Neural crest cell (in vitro differentiated cells): Measurements from ENCODE around the gene TRAPPC6A. TPM values are rescaled to one million over a fixed set of nuclear protein-coding genes. Genes with fewer than 3 reads are reported as not detected.

ENCODE experiments used
- DNase-seq: peaks from one replicate; pipeline ENCODE4 v3.0.0; 2021; ENCODE audit warnings: low read depth, mixed read lengths, low spot score
- H3K27ac Mint-ChIP-seq: one replicate; pipeline ENCODE4 v1.8.0; 2021; ENCODE audit warnings: mild to moderate bottlenecking, mixed read lengths; ENCODE audit not compliant: unreplicated experiment
- H3K27me3 Mint-ChIP-seq: 2 replicates; pipeline ENCODE4 v1.8.0; 2021; ENCODE audit warnings: low read depth, mild to moderate bottlenecking, mixed read lengths
- H3K36me3 Mint-ChIP-seq: 2 replicates; pipeline ENCODE4 v1.8.0; 2021; ENCODE audit warnings: low read depth, mild to moderate bottlenecking, mixed read lengths
- H3K4me1 Mint-ChIP-seq: 2 replicates; pipeline ENCODE4 v1.8.0; 2021; ENCODE audit warnings: mixed read lengths
- H3K4me3 Mint-ChIP-seq: one replicate; pipeline ENCODE4 v1.8.0; 2021; ENCODE audit warnings: mild to moderate bottlenecking, mixed read lengths
- H3K9me3 Mint-ChIP-seq: 2 replicates; pipeline ENCODE4 v1.8.0; 2021; ENCODE audit warnings: mixed read lengths
- CTCF ChIP-seq: fragments of 200-600 bp; sonication (generic); conservative IDR thresholded peaks from 2 replicates; pipeline ENCODE4 v1.5.0; 2021; ENCODE audit warnings: antibody characterized with exemption, mild to moderate bottlenecking
- total RNA-seq: library from RNA; stranded (reverse); gene quantifications from 2 replicates; pipeline ENCODE4 v1.2.1, GENCODE V29; 2021

Gene TRAPPC6A
- total RNA-seq, 1 donor from 2014 or later, result 25.1 TPM

GRCh38 chr19:45218426-45218825, 40.4 kb upstream of the TRAPPC6A start:
- H3K4me3 Mint-ChIP-seq, result no peak overlapping the region
- peaks cover 91% of the 10 kb centered on the region for H3K27me3 Mint-ChIP-seq
- no peak overlapping the region for H3K27ac Mint-ChIP-seq

GRCh38 chr19:45217957-45218334, 39.9 kb upstream of the TRAPPC6A start:
- Mint-ChIP-seq H3K4me3 (no peak overlapping the region), H3K9me3 (no peaks in the 10 kb centered on the region), H3K4me1 (peaks cover 8% of the 10 kb centered on the region), H3K36me3 (no peaks in the 10 kb centered on the region), H3K27ac (no peak overlapping the region), H3K27me3 (peaks cover 91% of the 10 kb centered on the region)
- no peak for DNase-seq
- no peak for TF ChIP-seq CTCF

More at GRCh38 chr19:45218426-45218825, 40.4 kb upstream of the TRAPPC6A start:
- no peak for TF ChIP-seq CTCF
- no peaks in the 10 kb centered on the region for H3K36me3 Mint-ChIP-seq
- H3K4me1 Mint-ChIP-seq, result peaks cover 8% of the 10 kb centered on the region
- H3K9me3 Mint-ChIP-seq, result no peaks in the 10 kb centered on the region
- DNase-seq, result no peak

GRCh38 chr19:45217193-45217956, 39.3 kb upstream of the TRAPPC6A start:
- H3K4me3 Mint-ChIP-seq, result no peak overlapping the region
- H3K4me1 Mint-ChIP-seq, result peaks cover 8% of the 10 kb centered on the region
- no peak for TF ChIP-seq CTCF
- no peak for DNase-seq
- H3K9me3 Mint-ChIP-seq, result no peaks in the 10 kb centered on the region
- peaks cover 89% of the 10 kb centered on the region for H3K27me3 Mint-ChIP-seq
- no peaks in the 10 kb centered on the region for H3K36me3 Mint-ChIP-seq
- H3K27ac Mint-ChIP-seq, result no peak overlapping the region

GRCh38 chr19:45216667-45217066, 38.6 kb upstream of the TRAPPC6A start:
- H3K9me3 Mint-ChIP-seq, result no peaks in the 10 kb centered on the region
- peaks cover 82% of the 10 kb centered on the region for H3K27me3 Mint-ChIP-seq
- no peaks in the 10 kb centered on the region for H3K36me3 Mint-ChIP-seq
- no peak for TF ChIP-seq CTCF
- H3K4me3 Mint-ChIP-seq, result no peak overlapping the region
- peaks cover 8% of the 10 kb centered on the region for H3K4me1 Mint-ChIP-seq
- no peak overlapping the region for H3K27ac Mint-ChIP-seq
- DNase-seq, result no peak

GRCh38 chr19:45215391-45216191, 37.6 kb upstream of the TRAPPC6A start:
- H3K4me1 Mint-ChIP-seq, result peaks cover 11% of the 10 kb centered on the region
- H3K36me3 Mint-ChIP-seq, result no peaks in the 10 kb centered on the region
- no peak for TF ChIP-seq CTCF
- DNase-seq, result peak; percentile 16
- H3K4me3 Mint-ChIP-seq, result no peak overlapping the region
- peaks cover 74% of the 10 kb centered on the region for H3K27me3 Mint-ChIP-seq
- no peak overlapping the region for H3K27ac Mint-ChIP-seq
- no peaks in the 10 kb centered on the region for H3K9me3 Mint-ChIP-seq
